ENCODE measurements around the gene LSP1. TPM values are rescaled to one million over a fixed set of nuclear protein-coding genes. Genes with fewer than 3 reads are reported as not detected.

Gene LSP1
- total RNA-seq, 3 donors from 2014 or later = 21.4 to 36.0 (median 23.6) TPM

DNA sequence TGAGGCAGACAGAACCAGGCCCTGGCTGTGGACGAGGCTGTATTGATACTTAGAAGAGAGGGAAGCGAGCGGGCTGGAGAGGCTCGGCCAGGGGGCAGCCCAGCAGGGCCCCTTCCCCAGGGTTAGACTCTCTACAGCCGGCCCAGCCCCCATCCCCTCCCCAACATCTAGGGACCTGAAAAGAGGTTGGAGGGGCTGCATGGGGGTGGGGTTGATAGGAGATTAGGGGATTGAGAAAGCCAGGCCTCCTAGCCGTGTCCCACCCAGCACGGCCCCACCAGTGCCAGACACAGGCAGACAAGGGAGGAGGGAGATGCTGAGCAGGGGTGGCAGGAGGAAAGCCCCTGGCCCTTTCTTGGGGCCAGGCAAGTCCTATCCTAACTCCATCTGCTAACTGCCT, 5.7 kb downstream of the LSP1 start:
- H3K4me3 ChIP-seq = no peak overlapping the region
- no peaks in the 10 kb centered on the region for H3K27me3 ChIP-seq
- H3K4me1 ChIP-seq = peaks cover 0 to 4% of the 10 kb centered on the region in 2 donors
- no peaks in the 10 kb centered on the region for H3K36me3 ChIP-seq
- no peaks in the 10 kb centered on the region for H3K9me3 ChIP-seq
- no peak for DNase-seq (ENCODE audit: low spot score in 2 of 2)
- no peak overlapping the region for H3K27ac ChIP-seq
- TF ChIP-seq, protein P1, sequence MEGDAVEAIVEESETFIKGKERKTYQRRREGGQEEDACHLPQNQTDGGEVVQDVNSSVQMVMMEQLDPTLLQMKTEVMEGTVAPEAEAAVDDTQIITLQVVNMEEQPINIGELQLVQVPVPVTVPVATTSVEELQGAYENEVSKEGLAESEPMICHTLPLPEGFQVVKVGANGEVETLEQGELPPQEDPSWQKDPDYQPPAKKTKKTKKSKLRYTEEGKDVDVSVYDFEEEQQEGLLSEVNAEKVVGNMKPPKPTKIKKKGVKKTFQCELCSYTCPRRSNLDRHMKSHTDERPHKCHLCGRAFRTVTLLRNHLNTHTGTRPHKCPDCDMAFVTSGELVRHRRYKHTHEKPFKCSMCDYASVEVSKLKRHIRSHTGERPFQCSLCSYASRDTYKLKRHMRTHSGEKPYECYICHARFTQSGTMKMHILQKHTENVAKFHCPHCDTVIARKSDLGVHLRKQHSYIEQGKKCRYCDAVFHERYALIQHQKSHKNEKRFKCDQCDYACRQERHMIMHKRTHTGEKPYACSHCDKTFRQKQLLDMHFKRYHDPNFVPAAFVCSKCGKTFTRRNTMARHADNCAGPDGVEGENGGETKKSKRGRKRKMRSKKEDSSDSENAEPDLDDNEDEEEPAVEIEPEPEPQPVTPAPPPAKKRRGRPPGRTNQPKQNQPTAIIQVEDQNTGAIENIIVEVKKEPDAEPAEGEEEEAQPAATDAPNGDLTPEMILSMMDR (IDR thresholded peaks at IDR 0.05) = no peak
- no peak for TF ChIP-seq POLR2A (IDR thresholded peaks at IDR 0.05)
- TF ChIP-seq POLR2AphosphoS5 (IDR thresholded peaks at IDR 0.05) = no peak
- intact Hi-C loops (cut with DNase I; ENCODE audit: low total_unique reads) = no loop called here

DNA sequence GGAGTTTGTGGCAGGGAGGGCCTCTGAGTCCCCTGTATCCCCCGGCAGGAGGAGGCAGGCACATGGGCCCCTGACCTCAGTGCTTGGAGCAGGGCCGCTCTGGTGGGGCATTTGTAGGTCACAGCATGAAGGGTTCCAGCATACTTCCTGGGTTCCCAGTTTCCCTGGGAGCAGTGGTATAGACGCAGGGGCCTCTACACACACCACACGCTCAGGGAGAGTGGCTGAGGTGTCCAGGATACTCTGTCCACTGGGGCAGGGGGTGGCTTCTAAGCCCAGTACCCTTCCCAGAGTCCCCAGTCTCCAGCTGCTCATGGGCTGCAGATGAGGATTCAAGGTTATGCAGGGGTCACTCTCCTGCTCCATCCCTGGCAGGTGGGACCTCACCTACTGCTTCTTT, 6.1 kb downstream of the LSP1 start:
- Histone ChIP-seq H3K4me3 (no peak overlapping the region), H3K9me3 (no peaks in the 10 kb centered on the region), H3K36me3 (no peaks in the 10 kb centered on the region), H3K27ac (no peak overlapping the region), H3K4me1 (peaks cover 0 to 8% of the 10 kb centered on the region in 2 donors), H3K27me3 (no peaks in the 10 kb centered on the region)
- DNase-seq (ENCODE audit: low spot score in 2 of 2) = no peak
- intact Hi-C loops (cut with DNase I; ENCODE audit: low total_unique reads) = no loop called here
- TF ChIP-seq POLR2A (IDR thresholded peaks at IDR 0.05) (no peak), POLR2AphosphoS5 (IDR thresholded peaks at IDR 0.05) (no peak)
- TF ChIP-seq, protein P1 (IDR thresholded peaks at IDR 0.05) = no peak

DNA sequence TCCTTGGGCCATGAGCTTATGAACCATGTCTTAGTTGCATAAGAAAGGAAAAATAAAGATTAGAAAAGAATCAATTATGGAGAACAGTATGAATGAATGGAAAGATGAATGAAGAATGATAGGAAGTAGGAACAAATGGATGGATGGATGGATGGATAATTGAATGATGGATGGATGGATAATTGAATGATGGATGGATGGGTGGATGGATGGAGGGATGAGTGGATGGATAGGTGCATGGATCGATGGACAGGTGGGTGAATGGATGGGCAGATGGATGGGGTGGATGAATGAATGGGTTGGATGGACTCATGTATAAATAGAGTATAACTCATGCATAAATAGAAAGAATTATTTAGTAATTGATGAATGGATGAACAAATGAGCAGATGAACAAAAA, 7.2 kb downstream of the LSP1 start:
- H3K36me3 ChIP-seq = no peaks in the 10 kb centered on the region
- no peaks in the 10 kb centered on the region for H3K9me3 ChIP-seq
- H3K4me3 ChIP-seq = no peak overlapping the region
- intact Hi-C loops (cut with DNase I; ENCODE audit: low total_unique reads) = loop anchor here (1.0 kb wide), 1 partner anchor 21 kb away; no protein-coding TSS in a partner anchor
- H3K27ac ChIP-seq = no peak overlapping the region
- H3K4me1 ChIP-seq = peaks cover 9 to 17% of the 10 kb centered on the region in 2 donors
- DNase-seq (ENCODE audit: low spot score in 2 of 2) = no peak
- TF ChIP-seq POLR2A (IDR thresholded peaks at IDR 0.05) (no peak), POLR2AphosphoS5 (IDR thresholded peaks at IDR 0.05) (no peak)
- TF ChIP-seq, protein P1 (IDR thresholded peaks at IDR 0.05) = no peak
- no peaks in the 10 kb centered on the region for H3K27me3 ChIP-seq

DNA sequence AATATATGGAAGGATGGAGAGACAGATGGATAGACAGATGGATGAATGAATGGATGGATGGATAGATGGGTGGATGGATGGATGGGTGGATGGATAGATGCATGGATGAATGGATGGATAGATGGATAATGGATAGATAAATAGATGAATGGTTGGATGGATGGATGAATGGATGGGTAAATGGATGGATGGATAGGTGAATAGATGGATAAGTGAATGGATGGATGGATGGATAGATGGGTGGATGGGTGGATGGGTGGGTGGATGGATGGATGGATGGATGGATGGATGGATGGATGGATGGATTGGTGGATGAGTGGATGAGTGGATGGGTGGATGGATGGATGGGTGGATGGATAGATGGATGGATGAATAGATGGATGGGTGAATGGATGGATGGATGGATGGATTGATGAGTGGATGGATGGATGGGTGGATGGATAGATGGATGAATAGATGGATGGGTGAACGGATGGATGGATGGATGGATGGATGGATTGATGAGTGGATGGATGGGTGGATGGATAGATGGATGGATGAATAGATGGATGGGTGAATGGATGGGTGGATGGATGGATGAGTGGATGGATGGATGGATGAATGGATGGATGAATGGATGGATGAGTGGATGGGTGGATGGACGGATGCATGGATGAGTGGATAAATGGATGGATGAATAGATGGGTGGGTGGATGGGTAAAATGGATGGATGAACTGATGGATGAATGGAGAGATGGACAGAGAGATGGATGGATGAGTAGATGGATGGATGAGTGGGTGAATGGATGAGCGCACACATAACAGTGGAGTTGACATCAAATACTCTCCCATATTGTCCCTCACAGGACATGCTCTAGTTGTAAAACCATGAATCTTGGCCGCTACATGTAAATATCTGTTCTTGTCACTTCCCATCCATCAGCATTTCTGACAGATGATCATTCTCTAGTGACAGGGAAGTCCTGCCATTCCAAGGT, 8.8 kb downstream of the LSP1 start:
- no peak overlapping the region for H3K4me3 ChIP-seq
- no peak overlapping the region for H3K27ac ChIP-seq
- H3K27me3 ChIP-seq = no peaks in the 10 kb centered on the region
- no peak for DNase-seq (ENCODE audit: low spot score in 2 of 2)
- intact Hi-C loops (cut with DNase I; ENCODE audit: low total_unique reads) = no loop called here
- TF ChIP-seq POLR2A (IDR thresholded peaks at IDR 0.05) (no peak), POLR2AphosphoS5 (IDR thresholded peaks at IDR 0.05) (no peak)
- TF ChIP-seq, protein P1 (IDR thresholded peaks at IDR 0.05) = no peak
- no peaks in the 10 kb centered on the region for H3K36me3 ChIP-seq
- H3K9me3 ChIP-seq = no peaks in the 10 kb centered on the region
- peaks cover 9 to 17% of the 10 kb centered on the region in 2 donors for H3K4me1 ChIP-seq
